GM19025 (cell line): ENCODE results near the gene RNU1-3.
"Not testable (repeated sequence)": the region's sequence is repeated elsewhere in the genome, so short reads cannot be mapped to it uniquely, and the experiment has no call there.

ENCODE experiments used
- ATAC-seq: cut with Tn5 transposase; IDR thresholded peaks from one replicate; pipeline ENCODE4 v1.9.1; 2021; ENCODE audit warnings: mild to moderate bottlenecking, low read depth, moderate library complexity; ENCODE audit not compliant: unreplicated experiment

RNU1-3 gene

DNA sequence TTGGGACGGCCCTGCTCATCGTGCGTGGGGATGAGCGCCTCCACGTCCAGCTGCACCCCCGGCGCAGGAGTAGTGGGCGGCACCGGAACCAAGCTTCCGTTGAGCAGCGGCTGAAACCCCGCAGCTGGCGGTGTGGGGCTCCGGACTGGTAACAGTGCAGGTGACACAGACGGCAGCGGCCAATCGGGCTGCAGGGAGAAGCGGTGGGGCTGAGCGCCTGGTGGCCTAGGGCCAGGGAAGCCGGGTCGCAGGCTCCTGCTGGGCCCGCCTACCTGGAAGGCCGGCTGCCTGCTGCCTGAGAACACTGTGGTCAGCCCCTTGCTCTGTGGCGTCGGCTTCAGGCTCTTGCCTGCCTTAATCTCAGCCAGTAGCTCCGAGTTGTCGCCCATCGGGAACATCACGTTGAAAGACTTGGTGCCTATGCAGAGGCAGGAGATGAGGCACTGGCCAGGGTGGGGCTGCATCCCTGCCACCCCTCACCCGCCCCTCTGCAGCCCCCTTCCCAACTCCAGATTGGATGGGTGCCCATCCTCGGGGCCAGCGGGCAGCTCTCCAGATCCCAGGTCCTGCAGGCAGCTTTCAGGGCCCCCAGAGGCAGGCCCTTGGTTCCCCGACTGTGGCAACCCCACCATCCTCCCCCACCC is 29.9 kb upstream of the RNU1-3 start:
- not testable (repeated sequence) for ATAC-seq

DNA sequence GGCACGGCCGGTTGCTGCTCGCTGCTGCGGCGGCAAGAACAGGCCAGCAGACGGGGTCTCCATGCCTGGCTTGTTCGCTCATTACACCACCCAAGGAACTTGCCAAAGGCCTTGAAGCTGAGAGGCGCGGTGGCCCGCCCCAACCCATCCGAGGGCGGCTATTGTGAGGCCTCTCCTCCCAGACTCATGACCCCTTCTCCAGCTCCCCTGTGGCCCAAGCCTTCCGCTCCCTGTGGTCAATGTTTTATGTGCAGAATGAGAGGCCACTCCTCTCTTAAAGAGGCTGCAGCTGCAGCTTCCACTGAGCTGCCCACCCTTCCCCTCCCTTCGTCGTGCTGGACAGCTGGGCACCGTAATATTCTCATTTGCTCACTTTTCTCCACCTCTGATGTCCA is 27.6 kb upstream of the RNU1-3 start:
- ATAC-seq = not testable (repeated sequence)

DNA sequence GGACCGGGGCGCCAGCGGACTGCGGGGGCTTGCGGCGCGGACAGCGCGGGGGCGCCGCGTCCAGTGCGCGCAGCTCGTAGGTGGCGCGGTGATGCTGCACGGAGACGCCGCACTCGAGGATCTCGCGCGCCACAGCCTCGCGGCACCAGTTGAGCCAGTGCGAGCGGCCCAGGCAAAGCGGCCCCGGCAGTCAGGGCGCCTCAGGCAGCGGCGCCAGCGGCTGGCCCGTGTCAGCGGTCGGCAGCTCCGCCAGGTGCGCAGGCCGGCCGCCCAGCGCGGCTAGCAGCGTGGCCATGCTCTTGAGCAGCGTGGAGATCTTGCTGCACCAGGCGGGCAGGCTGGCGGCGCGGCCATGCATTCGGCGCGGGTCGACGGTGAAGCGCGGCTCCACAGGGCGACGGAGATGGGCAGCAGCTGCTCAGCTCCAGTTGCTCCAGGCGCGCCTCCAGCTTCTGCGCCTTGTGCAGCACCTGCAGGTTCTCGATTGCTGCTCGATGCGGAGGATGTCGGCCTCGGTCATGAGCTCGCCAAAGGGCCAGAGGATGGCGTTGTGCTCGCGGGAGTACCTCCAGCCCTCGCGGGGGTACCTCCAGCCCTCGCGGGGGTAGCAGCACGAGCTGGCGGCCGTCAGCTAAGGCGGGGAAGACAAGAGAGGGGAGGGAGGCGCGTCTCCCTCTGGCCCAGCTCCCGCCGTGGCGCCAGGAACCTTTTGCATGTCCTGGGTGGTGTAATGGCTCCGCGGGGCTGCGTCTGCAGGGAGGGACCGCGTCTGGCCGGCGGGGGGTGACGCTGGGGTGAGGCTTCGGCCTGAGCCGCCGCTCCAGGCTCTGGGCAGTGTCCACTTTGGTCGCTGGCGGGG is 26.9 kb upstream of the RNU1-3 start:
- not testable (repeated sequence) for ATAC-seq

DNA sequence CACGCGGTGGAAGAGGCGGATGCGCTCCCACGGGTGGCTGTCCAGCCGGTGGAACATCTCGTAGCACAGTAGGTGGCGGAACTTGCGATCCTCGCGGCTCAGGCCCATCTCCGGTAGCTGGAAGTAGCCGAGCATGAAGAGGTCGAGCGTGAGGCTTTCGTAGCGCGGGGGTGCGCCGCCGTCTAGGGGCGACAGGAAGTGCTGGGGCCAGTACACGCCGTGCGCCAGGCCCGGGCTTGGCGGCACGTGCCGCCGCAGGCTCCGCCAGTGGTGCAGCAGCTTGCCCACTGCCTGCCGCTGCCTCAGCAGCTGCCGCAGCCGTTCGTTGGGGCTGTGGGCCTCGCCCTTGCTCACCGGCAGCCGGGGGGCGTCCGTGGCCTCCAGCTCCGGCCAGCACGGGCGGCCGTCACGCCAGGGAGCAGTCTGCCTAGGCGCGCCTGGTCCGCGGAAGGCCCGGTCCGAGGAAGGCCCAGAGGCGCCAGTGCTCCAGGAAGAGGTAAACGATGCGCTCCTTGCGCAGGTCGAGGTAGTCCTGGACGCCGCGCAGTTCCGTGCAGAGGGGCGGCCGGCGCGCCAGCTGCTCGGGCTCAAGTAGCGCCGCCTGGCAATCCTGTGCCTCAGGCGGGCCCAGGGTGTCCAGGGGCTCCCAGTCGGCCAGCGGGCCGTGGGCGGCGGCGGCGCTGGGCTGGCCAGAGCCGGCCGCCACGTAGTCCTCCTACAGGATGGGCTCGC is 26.1 kb upstream of the RNU1-3 start:
- not testable (repeated sequence) for ATAC-seq

DNA sequence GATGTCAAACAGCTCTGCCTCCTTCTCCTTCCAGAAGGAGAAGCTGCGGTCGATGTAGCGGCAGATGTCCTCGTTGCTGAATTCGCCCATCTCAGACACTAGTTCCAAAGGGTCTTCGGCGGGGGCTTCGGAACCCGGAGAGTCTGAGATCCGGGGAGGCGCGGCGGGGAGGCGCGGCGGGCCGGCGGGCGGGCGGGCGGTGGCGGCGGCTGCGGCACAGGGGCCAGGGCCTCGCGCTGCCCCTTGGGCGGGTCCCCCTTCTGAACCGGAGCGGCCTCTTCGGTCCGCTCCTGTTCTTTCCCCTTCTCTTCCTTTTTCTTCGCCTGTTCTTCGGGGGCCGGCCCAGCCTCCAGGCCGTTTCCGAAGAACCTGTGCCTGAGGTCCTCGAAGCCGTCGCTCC is 25.5 kb upstream of the RNU1-3 start:
- not testable (repeated sequence) for ATAC-seq

DNA sequence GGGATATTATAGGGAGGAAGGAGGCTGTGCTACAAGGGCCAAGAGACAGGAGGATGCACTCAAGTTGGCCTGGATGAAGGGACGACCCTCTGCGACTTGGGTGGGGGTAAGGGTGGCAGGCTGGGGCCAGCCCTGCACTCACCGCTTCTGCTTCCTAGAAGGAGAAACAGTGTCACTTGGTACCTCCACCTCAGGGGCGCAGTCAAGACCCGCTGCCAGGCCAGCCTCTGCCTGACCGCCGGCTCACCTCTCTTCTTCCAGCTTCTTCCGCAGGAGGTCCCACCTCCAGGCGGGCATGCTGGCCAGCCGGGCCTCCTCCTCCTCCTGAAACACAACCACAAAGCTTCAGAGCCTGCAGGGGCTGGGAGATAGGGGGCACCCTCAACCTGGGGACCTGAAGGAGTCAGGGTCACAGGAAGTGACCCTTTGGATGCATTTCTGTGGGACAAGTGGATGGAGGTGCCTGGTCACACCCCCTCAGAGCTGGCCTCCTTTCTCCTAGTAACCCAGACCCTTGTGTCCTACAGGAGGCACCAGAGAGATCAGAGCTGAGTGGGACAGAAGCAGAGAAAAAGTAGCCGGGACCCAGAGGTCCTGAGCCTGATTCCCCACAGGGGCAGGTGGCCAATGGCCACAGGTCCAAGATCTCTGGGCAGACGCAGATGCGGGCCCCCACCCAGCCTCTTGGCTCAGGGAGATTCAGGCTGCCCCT is 24.4 kb upstream of the RNU1-3 start:
- not testable (repeated sequence) for ATAC-seq

DNA sequence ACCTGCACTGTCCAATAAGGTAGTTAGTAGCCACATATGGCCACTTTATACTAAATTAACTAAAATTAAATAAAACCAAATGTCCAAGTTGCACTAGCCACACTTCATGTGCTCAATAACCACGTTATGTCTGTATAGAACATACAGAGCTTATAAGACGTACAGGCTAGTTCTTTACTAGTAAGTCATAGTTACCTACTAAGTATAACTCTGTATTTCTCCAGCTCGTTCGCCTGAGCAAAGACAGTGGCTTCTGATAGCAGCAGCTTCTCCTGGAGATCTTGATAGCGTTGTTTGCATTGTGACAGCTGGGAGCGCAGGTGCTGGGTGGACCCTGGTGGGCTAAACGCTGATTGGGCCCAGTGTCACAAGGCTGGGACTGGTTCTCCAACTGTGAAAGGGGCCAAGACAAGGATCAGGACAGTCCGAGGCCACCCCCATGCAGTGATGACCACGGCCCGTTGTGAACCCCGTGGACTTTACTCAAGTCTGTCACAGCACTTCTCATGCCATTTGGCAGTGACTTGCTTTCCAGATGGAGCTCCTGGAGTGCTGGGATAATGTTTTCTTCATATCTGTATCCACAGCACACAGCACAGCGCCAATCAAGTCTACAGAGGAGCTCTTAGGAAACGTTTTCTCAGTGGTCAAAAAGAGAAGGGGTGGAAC is 20.5 kb upstream of the RNU1-3 start:
- not testable (repeated sequence) for ATAC-seq

DNA sequence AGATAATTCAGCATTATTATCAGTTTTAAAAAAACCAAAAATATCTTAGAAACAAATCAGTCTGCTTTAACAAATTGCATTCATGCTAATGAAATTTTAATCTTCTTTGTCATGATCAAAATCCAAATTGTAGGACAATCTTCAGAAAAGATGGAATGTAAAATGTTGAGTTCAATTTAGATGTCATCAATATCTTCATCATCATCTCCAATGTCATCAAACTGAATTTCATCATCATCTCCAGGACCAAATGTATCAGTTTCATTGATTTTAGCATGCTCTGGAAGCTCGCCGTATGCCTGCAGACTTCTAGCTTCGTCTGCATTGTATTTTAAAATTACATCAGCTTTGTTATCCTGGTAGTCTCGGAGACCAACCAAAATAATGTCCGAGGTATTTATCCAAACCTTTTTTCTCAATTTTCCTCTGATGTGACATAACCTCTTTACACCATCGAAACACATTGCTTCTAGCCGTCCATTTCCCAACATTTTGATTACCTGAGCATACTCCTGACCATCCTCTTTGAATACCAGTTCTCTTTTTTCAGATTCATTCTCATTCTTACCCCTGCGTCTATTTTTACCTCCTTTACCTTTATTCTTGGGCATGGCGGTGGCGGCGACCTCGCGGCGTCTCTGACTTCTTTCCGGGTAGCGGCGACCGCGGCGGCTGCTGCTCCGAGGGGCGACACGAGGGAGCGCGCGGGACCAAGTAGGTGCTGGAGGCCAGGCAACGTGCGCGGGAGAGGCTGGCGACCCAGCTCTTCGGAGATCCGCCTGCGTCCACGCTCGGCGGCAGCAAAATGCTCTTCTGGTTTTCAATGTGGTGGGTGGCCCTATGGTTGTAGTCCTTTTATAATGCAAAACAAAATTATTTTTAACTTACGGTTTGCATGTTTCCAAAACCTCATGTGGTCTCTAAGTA is 19.0 kb upstream of the RNU1-3 start:
- not testable (repeated sequence) for ATAC-seq

DNA sequence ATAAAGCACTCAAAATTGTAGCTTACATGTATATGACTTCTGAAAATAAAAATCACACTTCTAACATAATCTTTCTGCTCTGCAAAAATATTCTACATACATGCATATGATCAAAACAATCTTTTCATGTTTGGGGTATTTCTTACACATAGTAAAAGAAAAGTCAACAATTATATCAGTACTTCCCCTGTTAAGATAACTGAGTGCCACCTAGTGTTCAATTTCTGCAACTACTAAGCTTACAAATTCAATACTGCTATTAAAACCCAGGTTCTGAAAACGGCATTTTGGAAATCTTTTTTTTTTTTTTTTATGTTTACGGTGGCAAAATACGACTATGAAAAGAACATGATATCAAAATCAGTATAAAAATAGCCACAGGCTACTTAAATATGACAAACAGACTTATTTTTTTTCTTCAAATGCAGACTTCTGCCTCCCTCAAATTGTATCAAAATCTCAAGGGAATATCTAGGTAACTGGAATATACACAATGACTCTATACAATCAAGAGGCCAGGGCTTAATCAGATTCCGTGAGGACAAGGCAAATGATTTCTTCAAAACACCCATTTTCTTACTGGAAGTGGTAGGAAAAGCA is 18.1 kb upstream of the RNU1-3 start:
- not testable (repeated sequence) for ATAC-seq

DNA sequence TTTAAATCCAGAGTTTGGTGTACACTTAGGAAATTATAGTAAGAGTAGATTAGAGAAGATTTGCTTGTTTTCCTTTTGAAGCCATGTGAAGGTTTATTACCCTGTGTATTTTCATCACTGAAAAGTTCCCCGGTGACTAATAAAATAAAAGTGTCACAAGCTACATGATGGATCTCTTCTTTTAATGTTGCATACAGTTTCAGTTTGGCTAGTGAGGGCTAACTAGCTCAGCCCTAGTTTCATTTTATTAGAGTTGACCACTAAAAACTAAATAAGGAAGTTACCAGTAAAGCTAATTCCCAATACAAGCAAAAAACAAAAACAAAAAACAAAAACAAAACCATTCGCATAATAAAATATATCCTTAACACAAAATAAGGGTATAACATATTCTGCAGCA is 17.4 kb upstream of the RNU1-3 start:
- ATAC-seq = not testable (repeated sequence)

DNA sequence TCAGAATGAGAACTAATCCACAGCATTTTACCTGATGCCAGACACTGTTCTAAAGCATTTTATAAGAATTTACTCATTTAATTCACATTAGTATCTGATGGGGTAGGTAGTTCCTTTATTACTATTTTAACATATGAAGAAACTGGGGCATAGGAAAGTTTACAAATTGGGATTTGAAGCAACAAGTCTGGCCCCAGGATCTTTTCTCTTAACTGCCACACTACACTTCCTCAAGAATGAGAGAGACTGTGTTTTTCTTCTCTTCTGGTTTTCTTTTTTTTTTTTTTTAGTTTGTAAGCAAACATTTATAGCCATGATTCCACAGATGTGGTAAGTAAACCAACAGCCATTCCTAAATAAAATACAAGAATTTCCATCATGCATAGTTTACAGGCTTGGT is 16.1 kb upstream of the RNU1-3 start:
- not testable (repeated sequence) for ATAC-seq

DNA sequence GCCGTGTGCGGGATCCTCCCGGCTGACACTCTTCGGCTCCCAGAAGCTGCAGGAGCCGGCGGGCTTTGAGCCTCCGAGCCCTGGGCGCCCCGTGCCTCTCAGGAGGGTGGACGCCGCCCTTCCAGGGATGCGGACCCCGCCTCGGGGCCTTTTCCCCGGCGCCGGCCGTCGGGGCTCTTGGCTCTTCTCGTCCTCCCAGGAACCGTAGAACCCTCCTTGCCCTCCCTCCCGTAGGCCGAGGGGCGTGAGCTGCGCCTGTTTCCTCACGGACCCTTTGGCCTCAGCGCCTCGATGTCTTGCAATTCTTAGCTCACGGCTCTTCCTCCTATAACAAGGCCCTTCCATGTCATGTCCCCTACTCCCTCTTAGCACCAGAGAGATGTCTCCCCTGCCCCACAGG is 13.6 kb upstream of the RNU1-3 start:
- ATAC-seq = not testable (repeated sequence)

DNA sequence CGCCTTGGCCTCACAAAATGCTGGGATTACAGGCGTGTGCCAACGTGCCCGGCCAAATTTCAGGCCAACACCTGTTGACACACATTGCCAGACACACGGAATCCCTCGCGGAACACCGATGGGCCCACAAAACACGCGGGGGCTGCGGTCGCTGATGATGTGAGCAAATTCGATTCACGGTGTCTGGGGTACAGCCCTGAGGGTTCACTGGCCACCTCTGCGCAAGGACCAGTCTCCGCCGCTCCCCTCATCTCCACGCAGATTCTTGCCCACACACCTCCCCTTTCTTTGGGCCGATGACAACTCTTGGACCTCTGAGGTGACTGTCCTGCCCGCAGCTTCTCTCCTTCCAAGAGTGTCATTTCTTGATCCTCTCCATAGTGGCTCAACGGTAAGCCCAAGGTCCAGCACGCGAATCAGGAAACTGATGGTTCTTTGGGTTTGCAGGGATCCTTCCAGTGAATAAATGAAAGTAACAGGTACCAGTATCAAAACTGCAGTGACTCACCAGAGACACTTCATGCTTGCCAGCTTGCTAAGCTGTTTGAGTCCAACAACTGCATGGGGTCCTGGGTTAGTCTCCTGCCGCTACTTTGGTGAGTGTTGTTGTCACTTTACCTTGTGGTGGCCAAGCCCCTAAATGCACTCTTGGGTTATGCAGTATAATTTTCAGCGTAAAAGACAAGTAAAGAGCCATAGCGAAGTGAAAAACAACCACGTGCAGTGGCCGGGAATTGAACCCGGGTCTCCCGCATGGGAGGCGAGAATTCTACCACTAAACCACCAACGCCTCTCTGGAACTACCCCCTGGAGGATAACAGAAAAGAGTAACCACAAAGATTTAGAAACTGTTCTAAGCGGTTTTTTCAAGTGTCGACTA is 11.0 kb upstream of the RNU1-3 start:
- no peak for ATAC-seq

DNA sequence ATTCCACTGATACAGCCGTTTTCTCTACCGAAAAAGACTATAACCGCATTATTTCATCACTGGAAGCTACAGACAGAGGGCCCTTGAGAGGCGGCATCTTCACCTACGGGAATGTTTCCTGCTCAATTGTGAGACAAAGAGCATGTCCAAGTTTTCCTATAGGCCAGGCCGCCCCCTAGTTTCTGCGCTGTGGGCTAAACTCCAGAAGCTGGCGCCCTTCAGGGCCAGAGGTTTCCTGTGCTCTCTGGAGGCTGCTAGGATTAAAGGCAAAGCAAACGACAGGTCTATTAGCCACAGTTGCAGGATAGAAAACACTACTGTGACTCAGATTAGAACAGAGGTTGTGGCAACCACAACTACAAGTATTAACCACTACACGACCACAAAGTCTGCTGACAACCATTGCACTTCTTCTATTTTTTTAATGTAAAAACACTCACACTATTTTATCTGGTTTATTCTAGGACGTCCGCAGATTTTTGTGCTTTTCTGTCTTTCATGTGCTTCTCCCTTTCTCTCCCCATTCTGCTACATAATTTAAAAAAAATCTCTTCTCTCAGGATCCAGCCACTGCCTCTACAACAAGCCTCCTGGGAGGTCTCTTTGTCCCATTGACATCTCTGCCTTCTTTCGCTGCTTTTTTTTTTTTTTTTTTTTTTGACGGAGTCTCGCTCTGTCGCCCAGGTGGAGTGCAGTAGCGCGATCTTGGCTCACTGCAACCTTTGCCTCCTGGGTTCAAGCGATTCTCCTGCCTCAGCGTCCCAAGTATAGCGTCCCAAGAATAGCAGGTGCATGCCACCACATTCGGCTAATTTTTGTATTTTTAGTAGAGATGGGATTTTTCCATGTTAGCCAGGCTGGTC is 10.1 kb upstream of the RNU1-3 start:
- ATAC-seq = not testable (repeated sequence)

DNA sequence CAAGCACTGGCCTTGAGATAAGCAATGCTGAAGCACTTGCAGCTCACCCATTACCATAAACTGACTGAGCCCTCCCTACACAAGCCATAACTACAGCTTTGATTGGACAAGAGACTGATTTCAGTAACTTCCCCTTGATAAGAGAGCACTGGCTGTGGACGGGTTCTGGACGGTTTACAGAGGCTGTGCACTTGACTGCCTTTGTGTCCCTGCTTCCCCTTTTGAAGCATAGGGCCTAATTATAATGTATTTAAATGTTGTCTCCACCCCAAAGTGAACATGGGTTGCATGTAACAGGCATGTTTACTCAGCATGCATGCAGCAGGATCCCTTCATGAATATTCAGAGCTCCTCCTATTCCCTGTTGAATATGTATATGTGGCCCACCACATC is 8.4 kb upstream of the RNU1-3 start:
- not testable (repeated sequence) for ATAC-seq

DNA sequence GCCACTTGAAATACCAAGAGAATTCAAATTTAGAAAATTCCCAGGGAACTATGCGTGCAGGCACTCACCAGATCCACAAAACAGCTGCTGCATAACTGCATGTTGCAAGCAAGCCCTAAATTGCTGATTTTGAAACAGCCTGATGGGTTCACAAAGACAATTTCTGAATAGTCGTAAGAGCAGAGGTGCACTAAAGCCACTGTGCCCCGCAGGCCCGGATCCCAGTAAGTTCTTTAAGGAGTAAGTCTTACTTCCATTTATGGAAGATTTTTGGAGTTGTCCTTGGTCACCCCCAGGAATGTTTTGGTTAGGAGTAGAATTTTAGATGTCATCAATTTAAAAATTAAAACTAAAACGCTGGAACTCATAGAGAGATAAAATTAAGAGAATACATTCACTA is 7.2 kb upstream of the RNU1-3 start:
- ATAC-seq = not testable (repeated sequence)

DNA sequence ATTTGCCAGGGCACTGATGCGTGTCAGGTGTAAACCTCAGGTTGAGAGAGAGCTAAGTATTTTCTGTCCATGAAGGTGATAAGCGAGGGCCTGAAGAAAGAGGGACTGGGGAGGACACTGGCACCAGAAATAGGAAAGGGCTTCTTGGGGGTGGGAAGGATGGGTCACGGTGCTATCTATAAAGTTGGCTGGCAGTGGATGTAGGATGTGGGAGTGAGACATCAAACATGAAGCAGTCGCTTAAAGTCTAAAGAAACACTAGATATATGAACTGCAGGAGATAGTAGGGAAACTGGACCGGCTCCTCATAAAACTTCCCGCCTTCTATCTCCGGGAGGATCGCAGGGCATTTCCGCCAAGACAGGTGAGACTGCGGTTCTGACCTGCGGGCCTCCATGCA is 912 bp downstream of the RNU1-3 start:
- ATAC-seq = not testable (repeated sequence)
